D721Med (cell line): ENCODE measurements around the gene MAST2.

Experiments used
- DNase-seq: peaks from one replicate; pipeline ENCODE4 v3.0.0; 2011; ENCODE audit warnings: low spot score; ENCODE audit not compliant: insufficient read length
- FAIRE-seq: peaks from 2 replicates; lab custom pipeline; 2011; peaks lifted over from hg19 to GRCh38; lab: Jason Lieb, UNC
- TF ChIP-seq, protein P1 (sequence below): IDR thresholded peaks from 2 replicates; pipeline ENCODE4 v1.5.1; 2012; ENCODE audit warnings: mild to moderate bottlenecking, control low read depth; ENCODE audit not compliant: insufficient read depth; ENCODE audit errors: missing control alignments

MAST2 gene

DNA sequence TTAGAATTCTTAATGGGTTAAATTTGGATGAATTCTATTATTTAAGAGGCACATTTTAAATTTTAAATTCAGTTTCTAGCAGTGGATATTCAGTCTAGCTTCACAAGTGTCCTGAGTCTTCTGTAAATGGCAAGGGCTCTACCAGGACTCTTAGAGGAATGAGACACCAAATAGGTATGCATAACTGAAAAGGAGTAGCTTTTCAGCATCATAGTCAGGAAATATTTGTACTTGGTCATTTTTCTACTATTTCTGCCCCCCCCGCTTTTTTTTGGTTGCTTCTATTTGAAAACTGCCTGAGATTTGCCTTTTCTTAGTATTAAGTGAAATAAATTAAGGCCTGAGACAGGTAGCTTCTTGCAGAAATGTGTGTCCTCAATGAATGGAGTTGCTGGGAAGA is 80.2 kb downstream of the MAST2 start:
- FAIRE-seq: no peak
- TF ChIP-seq, protein P1, sequence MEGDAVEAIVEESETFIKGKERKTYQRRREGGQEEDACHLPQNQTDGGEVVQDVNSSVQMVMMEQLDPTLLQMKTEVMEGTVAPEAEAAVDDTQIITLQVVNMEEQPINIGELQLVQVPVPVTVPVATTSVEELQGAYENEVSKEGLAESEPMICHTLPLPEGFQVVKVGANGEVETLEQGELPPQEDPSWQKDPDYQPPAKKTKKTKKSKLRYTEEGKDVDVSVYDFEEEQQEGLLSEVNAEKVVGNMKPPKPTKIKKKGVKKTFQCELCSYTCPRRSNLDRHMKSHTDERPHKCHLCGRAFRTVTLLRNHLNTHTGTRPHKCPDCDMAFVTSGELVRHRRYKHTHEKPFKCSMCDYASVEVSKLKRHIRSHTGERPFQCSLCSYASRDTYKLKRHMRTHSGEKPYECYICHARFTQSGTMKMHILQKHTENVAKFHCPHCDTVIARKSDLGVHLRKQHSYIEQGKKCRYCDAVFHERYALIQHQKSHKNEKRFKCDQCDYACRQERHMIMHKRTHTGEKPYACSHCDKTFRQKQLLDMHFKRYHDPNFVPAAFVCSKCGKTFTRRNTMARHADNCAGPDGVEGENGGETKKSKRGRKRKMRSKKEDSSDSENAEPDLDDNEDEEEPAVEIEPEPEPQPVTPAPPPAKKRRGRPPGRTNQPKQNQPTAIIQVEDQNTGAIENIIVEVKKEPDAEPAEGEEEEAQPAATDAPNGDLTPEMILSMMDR: no peak
- DNase-seq: no peak

DNA sequence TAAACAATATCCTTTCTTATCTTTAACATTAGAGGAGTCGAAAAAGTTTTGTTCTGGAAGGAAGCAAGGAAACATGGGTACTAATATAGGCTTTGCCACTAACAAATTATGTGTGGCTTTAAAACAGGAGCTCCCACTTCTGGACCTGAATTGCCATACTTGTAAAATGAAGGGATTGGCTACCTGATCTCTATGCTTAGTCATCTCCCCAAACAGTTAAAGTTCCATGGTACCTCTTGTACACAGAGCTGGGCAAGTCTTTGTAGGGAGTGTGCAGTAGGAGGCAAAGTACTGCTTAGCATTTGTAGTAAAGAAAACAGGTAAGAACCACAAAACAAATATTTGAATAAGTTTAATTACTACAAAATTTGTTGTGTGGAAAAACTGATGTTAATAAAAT is 81.3 kb downstream of the MAST2 start:
- DNase-seq (no peak), FAIRE-seq (no peak)
- TF ChIP-seq, protein P1: no peak

DNA sequence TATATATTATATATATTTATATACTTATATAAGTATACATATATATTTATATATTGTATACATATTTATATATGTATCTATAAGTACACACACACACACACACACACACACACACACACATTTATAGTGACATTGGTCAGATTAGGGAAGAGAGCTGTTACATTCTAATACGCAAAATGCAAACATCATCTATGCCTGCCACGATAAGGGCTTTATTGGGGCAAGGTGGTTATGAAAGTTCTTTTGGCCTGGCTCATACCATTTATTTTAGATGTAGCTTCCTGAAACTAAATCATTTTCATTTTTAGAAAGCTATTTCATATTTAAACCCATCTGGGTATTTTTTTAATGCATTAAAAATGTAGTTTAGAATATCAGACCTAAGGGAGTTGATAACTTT is 82.8 kb downstream of the MAST2 start:
- FAIRE-seq (no peak), DNase-seq (no peak)
- TF ChIP-seq, protein P1: no peak

DNA sequence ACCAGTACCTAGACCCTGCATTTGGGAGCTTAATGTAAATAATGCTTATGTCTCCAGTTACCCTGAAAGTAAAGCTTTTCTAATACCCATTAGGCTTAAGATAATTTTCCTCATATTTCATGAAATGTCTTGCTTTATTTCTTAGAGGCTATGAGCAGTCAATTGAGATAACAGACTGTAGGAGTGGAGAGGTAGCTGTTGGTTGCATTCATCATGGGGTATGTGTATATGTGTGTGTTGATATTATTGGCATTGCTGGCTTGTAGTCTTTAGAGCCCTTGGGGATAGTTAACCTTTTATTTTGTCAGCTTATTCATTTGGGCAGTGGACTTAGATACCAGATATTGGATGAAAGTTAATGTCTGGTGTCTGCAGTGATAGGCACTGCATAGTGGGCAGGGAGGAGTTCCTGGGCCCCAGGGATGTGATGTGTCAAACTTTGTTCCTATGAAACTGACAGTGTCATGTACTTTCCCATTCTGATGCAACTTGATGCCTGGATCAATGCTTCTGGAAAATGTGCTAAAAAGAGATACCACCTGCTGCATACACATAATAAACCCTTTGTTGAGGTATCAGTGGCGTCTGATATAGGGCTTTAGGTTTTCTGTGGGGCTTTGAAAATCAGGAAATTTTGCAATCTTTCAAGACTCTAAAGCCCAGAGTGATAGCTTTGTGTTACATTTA is 83.9 kb downstream of the MAST2 start:
- TF ChIP-seq, protein P1: no peak
- DNase-seq: no peak
- no peak for FAIRE-seq

DNA sequence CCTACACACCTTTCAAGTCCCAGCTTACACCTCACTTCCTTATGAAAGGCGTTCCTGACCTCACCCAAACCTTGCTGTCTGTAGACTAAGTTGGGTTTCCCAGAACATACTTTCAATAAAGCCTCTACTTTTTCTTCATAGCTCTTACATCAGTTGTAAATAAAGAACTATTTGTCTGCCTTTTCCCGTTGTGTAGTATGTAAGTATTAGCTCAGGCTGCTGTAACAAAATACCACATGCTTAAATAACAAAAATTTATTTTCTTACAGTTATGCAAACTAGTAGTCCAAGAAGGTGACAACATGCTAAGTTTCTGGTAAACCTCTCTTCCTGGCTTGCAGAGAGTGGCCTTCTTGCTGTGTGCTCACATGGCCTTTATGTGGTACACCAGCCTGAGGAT is 86.7 kb downstream of the MAST2 start:
- no peak for FAIRE-seq
- no peak for DNase-seq
- TF ChIP-seq, protein P1: no peak

DNA sequence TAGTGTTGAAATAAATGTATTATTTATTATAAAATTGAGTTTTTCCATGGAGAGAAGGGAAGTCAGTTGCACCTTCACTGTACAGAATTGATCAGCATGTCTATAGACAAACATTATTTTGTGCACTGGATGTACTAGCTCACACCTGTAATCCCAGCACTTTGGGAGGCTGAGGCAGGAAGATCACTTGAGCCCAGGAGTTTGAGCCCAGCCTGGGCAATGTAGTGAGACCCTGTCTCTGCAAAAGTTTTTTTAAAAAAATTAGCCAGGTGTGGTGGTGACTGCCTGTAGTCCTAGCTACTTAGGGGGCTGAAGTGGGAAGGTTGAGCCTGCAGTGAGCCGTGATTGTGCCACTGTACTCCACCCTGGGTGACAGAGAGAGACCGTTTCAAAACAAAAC is 87.7 kb downstream of the MAST2 start:
- FAIRE-seq (no peak), DNase-seq (no peak)
- TF ChIP-seq, protein P1: no peak

DNA sequence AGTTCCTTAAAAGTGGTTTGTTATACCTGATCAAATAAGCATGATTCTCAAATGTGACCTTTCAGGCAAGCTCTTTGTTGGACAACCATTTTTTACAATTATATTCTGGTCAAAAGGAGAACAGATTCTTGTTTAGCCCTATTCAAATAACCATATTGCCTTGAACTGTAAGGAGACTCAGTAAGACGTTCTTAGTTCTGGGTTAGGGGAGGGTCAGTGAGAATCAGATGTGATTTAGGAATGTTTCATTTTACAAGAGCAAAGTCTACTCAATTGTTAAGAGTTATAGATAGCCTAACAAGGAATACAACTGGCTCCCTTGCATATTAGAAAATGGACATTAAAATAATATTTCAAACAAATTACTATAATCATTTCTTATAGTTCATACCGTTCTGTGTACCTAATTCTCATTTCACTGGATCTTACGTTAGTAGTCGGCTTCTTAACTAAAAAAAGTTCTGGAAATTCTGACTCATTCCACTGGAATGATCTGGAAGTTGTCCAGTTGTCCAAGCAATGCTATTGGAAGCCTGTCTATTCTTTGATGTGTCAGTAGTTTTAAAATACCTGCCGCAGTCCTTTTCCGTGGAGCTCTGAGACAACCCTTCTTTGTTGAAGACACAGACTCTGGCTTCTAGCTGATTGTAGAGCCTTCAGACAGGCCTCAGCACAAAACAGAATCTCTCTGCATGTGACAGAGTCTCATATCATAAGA is 88.8 kb downstream of the MAST2 start:
- TF ChIP-seq, protein P1: no peak
- DNase-seq (no peak), FAIRE-seq (no peak)
